ENCODE measurements around the gene SPTLC3.

- no peak for TF ChIP-seq CTCF (IDR thresholded peaks at IDR 0.05)
- no peak for TF ChIP-seq EZH2 (IDR thresholded peaks at IDR 0.05; ENCODE audit: borderline replicate concordance, insufficient read depth, low read depth, low read length, poor library complexity, severe bottlenecking)
Observed at GRCh38 chr20:13062789-13063188, 54.0 kb downstream of the SPTLC3 start.
